AG10803 (cell line): ENCODE measurements around the gene ZBTB20.

ENCODE experiments used
- DNase-seq: peaks from one replicate; pipeline ENCODE4 v3.0.0; 2010; ENCODE audit warnings: low read depth
- H3K4me3 ChIP-seq: 2 replicates; pipeline ENCODE4 v1.5.1; 2011; ENCODE audit warnings: mild to moderate bottlenecking, low read length, control low read depth
- CTCF ChIP-seq: conservative IDR thresholded peaks from 2 replicates; pipeline ENCODE4 v1.5.1; 2011; ENCODE audit warnings: mild to moderate bottlenecking, low read length, control low read depth, inconsistent platforms

The ZBTB20 gene

GRCh38 chr3:114528517-114528916, 618.6 kb downstream of the ZBTB20 start:
- no peak overlapping the region for H3K4me3 ChIP-seq
- TF ChIP-seq CTCF, result no peak
- no peak for DNase-seq

GRCh38 chr3:114527036-114527644, 619.9 kb downstream of the ZBTB20 start:
- no peak overlapping the region for H3K4me3 ChIP-seq
- DNase-seq, result peak; percentile 41
- TF ChIP-seq CTCF, result peak; percentile 70

- no peak for TF ChIP-seq CTCF
- DNase-seq, result no peak
- H3K4me3 ChIP-seq, result no peak overlapping the region
Measured at GRCh38 chr3:114525278-114525677, 621.8 kb downstream of the ZBTB20 start.

GRCh38 chr3:114519415-114519814, 627.7 kb downstream of the ZBTB20 start:
- DNase-seq, result peak; percentile 74
- H3K4me3 ChIP-seq, result no peak overlapping the region
- TF ChIP-seq CTCF, result no peak

- no peak overlapping the region for H3K4me3 ChIP-seq
- no peak for TF ChIP-seq CTCF
Measured at GRCh38 chr3:114518206-114518808, 628.8 kb downstream of the ZBTB20 start.

GRCh38 chr3:114510201-114510600, 636.9 kb downstream of the ZBTB20 start:
- DNase-seq, result no peak
- H3K4me3 ChIP-seq, result no peak overlapping the region
- no peak for TF ChIP-seq CTCF

More at GRCh38 chr3:114518206-114518808, 628.8 kb downstream of the ZBTB20 start:
- DNase-seq, result peak; percentile 13

- H3K4me3 ChIP-seq, result no peak overlapping the region
- no peak for DNase-seq
- no peak for TF ChIP-seq CTCF
Measured at GRCh38 chr3:114509756-114510155, 637.3 kb downstream of the ZBTB20 start.
